ENCODE measurements around the gene TBXA2R.

The TBXA2R gene

DNA sequence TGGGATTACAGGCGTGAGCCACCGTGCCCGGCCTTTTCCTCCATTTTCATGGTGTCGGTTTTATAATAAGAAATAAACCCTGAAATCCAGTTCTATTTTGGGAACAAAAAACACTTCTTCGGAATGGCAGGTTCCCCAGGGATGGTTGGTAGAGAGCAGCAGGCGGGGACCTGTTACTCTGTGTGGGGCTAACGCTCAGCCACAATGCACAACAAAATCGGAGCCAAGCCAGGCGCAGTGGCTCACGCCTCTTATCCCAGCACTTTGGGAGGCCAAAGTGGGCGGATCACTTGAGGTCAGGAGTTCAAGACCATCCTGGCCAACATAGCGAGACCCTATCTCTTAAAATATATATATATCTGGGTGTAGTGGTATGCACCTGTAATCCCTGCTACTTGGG is 5.7 kb downstream of the TBXA2R start:
- Mint-ChIP-seq H3K4me1 (no peaks in the 10 kb centered on the region), H3K4me3 (no peak overlapping the region), H3K9me3 (no peaks in the 10 kb centered on the region), H3K27me3 (ENCODE audit: low read depth) (peaks cover 11% of the 10 kb centered on the region), H3K36me3 (ENCODE audit: low read depth) (no peaks in the 10 kb centered on the region), H3K27ac (no peak overlapping the region)
- TF ChIP-seq, protein P1, sequence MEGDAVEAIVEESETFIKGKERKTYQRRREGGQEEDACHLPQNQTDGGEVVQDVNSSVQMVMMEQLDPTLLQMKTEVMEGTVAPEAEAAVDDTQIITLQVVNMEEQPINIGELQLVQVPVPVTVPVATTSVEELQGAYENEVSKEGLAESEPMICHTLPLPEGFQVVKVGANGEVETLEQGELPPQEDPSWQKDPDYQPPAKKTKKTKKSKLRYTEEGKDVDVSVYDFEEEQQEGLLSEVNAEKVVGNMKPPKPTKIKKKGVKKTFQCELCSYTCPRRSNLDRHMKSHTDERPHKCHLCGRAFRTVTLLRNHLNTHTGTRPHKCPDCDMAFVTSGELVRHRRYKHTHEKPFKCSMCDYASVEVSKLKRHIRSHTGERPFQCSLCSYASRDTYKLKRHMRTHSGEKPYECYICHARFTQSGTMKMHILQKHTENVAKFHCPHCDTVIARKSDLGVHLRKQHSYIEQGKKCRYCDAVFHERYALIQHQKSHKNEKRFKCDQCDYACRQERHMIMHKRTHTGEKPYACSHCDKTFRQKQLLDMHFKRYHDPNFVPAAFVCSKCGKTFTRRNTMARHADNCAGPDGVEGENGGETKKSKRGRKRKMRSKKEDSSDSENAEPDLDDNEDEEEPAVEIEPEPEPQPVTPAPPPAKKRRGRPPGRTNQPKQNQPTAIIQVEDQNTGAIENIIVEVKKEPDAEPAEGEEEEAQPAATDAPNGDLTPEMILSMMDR (IDR thresholded peaks at IDR 0.05; ENCODE audit: unreplicated experiment in 3 of 3): no peak

DNA sequence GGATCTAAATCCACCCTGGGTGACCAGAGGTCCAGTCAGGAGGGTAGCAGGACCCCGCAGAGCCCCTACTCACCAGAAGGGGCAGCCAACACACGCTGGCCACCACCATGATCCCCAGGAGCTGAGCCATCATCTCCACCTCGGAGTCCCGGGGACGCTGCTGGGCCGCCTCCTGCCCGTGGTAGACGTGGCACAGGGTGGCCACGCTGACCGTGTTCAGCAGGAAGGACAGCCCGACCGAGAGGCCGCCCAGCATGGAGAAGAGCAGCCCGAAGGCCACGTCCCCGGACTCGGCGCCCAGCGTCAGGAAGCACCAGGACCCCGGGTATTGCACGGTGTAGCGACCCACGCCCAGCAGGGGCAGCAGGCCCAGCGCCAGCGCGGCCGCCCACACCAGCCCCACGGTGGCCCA is 6.9 kb downstream of the TBXA2R start:
- no peaks in the 10 kb centered on the region for H3K36me3 Mint-ChIP-seq (ENCODE audit: low read depth)
- H3K9me3 Mint-ChIP-seq: no peaks in the 10 kb centered on the region
- TF ChIP-seq, protein P1 (IDR thresholded peaks at IDR 0.05; ENCODE audit: unreplicated experiment in 3 of 3): no peak
- no peaks in the 10 kb centered on the region for H3K4me1 Mint-ChIP-seq
- peaks cover 11% of the 10 kb centered on the region for H3K27me3 Mint-ChIP-seq (ENCODE audit: low read depth)
- no peak overlapping the region for H3K27ac Mint-ChIP-seq
- H3K4me3 Mint-ChIP-seq: no peak overlapping the region

DNA sequence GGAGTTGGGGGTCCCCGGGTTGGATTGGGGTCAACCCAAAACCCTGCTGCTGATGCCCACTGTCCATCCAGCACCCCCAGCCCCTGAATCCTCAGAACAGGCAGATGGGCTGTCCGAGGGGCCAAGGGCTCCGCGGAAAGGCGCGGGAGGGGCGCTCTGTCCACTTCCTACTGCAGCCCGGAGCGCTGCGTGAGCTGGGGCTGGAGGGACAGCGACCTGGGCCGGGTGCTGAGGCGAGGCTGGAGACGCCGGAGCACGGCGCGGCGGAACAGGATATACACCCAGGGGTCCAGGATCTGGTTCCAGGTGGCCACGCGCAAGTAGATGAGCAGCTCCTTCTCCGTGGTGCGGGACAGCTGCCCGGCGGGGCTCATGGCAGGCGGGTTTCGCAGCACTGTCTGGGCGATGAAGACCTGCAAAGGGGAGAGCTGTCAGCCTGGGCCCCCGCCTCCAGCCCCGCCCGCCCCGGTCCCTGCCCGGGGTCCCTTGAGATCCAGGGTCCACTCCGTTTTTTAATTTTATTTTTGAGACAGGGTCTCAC is 11.1 kb downstream of the TBXA2R start:
- H3K27ac Mint-ChIP-seq: no peak overlapping the region
- no peaks in the 10 kb centered on the region for H3K9me3 Mint-ChIP-seq
- no peaks in the 10 kb centered on the region for H3K4me1 Mint-ChIP-seq
- TF ChIP-seq, protein P1 (IDR thresholded peaks at IDR 0.05; ENCODE audit: unreplicated experiment in 3 of 3): no peak
- no peak overlapping the region for H3K4me3 Mint-ChIP-seq
- H3K36me3 Mint-ChIP-seq (ENCODE audit: low read depth): no peaks in the 10 kb centered on the region
- peaks cover 32% of the 10 kb centered on the region for H3K27me3 Mint-ChIP-seq (ENCODE audit: low read depth)

DNA sequence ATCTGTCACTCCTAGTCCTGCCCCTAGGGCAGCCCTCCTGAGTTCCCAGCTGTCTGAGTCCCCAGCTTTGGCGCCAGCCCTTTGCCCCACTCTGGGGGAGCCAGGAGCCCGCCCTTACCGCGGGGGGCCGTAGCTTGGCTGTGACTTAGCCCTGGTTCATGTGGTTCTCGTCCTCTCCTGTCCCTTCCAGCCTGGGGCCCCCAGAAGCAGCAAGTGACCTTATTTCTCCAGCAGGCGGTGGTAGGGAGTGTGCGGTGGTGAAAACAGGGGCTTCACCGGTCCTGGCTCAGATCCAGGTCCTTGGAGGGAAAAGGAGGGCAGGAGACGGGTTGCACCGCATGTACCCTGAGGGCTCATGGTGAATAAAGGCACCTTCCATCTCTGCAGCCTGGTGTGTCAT is 13.5 kb downstream of the TBXA2R start:
- TF ChIP-seq, protein P1 (IDR thresholded peaks at IDR 0.05; ENCODE audit: unreplicated experiment in 3 of 3): no peak
- Mint-ChIP-seq H3K4me1 (no peaks in the 10 kb centered on the region), H3K9me3 (peaks cover 4% of the 10 kb centered on the region), H3K4me3 (no peak overlapping the region), H3K36me3 (ENCODE audit: low read depth) (no peaks in the 10 kb centered on the region), H3K27me3 (ENCODE audit: low read depth) (peaks cover 41% of the 10 kb centered on the region), H3K27ac (no peak overlapping the region)

DNA sequence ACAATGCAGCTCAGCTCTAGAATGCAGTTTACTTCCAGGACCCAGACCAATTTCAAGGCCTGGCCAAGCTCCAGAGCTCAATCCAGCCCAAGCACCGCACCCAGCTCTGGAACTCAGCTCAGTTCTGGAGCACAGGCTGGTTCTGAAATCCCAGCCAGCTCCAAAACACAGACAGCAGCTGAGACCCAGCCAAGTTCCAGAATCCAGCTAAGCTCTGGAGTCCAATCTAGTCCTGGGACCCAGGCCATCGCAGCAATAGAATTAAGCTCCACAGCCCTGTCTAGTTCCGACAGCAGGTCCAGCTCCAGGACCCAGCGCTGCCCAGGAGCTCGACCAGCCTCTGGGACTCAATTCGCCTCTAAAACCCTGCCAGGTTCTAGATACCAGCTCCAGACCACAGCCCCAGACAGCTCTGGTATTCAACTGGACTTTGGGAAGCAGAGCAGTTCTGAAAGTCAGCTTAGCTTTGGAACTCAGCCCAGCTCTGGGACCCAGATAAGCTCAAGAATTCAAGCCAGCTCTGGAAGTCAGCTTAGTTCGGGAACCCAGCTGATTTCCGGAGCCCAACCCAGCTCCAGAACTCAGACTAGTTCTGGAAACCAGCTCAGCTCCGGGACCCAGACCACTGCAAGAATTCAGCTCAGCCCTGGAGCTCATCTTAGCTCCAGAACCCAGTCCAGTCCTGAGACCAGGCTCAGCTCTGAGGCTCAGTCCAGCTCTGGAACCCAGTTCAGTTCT is 14.6 kb downstream of the TBXA2R start:
- H3K4me3 Mint-ChIP-seq: no peak overlapping the region
- H3K9me3 Mint-ChIP-seq: peaks cover 4% of the 10 kb centered on the region
- H3K27ac Mint-ChIP-seq: no peak overlapping the region
- peaks cover 46% of the 10 kb centered on the region for H3K27me3 Mint-ChIP-seq (ENCODE audit: low read depth)
- H3K4me1 Mint-ChIP-seq: no peaks in the 10 kb centered on the region
- TF ChIP-seq, protein P1 (IDR thresholded peaks at IDR 0.05; ENCODE audit: unreplicated experiment in 3 of 3): no peak
- H3K36me3 Mint-ChIP-seq (ENCODE audit: low read depth): no peaks in the 10 kb centered on the region

Data from nephron (organoid).